OCI-LY3 (cell line): Measurements from ENCODE around the gene LRRC57.

ENCODE experiments used
- CTCF ChIP-seq: fragments of 200-600, 300-600 bp; sonication (generic); IDR thresholded peaks from 2 replicates; pipeline ENCODE4 v1.5.1; 2014; ENCODE audit warnings: antibody characterized with exemption, low read length, low read depth
- EZH2phosphoT487 ChIP-seq: fragments of 200-600 bp; shearing (Covaris generic); IDR thresholded peaks from 2 replicates; pipeline ENCODE4 v1.6.1; 2018; ENCODE audit warnings: antibody characterized with exemption, mixed run types, low read depth

GRCh38 chr15:42591238-42591934 lies 42.8 kb upstream of the LRRC57 start:
- peak; percentile 28; the same call in 1 of the 2 replicates for TF ChIP-seq CTCF
- no peak for TF ChIP-seq EZH2phosphoT487
